SKM-1 treated with dmso at 0.1 percent for 144 hours (cell line): ENCODE results near the gene CAMTA2.

Experiments used
- DNase-seq: peaks from one replicate; lab custom pipeline; 2025; ENCODE audit not compliant: unreplicated experiment; lab: John Stamatoyannopoulos, UW

CAMTA2 gene

DNA sequence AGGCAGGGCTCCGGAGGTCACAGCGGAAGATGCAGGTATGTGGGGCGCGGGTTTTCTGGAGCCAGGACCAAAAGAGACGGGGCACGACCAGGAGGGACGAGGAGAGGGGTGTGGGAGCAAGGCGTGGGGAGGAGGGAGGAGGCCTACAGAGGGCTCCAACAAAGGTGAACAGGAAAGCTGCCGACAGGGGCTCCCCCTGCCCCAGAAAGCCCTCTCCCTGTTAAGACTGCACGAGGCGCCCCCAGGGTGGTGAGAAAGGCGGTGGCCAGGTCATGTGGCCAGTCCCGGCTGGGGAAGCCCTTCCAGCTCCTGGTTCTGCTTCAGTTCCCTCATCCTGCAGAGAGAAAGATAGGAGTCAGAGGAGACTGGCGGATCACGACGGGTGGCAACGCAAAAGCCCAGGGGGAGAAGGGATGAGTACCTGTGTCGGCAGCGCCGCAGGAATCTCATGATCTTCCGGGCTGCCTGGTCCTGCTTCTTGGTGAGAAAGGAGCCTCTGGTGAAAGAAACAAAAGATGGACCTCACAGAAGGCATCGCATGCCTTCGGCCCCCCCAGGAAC lies 18.9 kb downstream of the CAMTA2 start:
- no peak for DNase-seq

GRCh38 chr17:4967539-4968485 lies 19.7 kb downstream of the CAMTA2 start, which contains the start of gene SPAG7:
Gene SPAG7, minus strand, starts transcription at chr17:4967817. Its CDS starts 13 bp downstream, at chr17:4967804.
- DNase-seq = peak; percentile 58

GRCh38 chr17:4966844-4967538 lies 20.5 kb downstream of the CAMTA2 start:
- peak; percentile 93 for DNase-seq

- no peak for DNase-seq
These were observed 22.0 kb downstream of the CAMTA2 start for GRCh38 chr17:4965311-4965986.

GRCh38 chr17:4960279-4960922 lies 27.1 kb downstream of the CAMTA2 start:
- no peak for DNase-seq

DNA sequence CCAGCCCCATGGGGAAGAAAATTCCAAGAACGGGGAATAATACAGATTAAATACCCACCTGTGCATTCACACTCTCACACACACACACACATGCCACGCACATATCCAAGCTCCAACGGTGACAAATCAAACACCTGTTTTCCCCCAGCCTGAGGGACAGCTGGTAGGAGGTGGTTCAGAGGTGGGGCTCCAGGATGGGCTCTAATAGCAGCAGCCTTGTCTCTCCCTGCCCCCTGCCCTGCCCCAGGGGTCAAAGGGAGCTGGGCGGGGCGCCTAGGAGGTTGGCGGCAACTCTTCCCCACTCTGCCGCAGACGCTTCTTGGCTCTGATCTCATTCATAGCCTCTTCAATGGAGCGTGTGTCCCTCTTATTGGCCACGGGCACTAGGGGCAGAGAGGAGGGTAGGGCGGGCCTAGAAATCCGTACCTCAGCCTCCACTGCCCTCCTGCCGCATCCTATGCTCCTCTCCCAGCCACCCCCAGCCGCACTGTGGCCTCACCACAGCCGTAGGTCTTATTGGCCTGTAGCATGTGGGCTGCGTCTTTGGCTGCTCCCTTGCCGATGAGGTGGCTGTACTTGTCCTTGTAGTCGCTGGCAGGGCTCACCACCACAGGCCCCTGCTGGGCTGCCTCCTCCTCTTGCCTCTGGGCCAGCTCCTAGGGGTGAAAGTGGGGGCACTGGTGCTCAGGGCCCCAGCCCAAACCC lies 28.1 kb downstream of the CAMTA2 start:
- DNase-seq = no peak

DNA sequence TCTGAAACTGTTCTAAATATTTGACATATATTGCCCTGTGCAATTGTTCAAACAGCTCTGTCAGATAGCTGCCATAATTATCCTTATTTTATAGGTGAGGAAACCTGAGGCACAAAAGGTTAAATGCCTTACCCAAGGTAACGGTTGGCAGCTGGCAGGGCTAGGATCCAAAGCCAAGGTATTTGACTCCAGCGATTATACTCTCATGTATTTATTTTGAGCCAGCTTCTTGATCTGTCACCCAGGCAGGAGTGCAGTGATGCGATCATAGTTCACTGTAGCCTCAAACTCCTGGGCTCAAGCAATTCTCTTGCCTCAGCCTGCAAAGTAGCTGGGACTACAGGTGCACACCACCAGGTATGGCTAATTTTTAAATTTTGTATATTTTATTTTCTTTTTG lies 29.4 kb downstream of the CAMTA2 start:
- DNase-seq = no peak

GRCh38 chr17:4956493-4957061 lies 30.9 kb downstream of the CAMTA2 start:
- no peak for DNase-seq

- DNase-seq = no peak
These were observed 32.4 kb downstream of the CAMTA2 start for GRCh38 chr17:4955091-4955490.

DNA sequence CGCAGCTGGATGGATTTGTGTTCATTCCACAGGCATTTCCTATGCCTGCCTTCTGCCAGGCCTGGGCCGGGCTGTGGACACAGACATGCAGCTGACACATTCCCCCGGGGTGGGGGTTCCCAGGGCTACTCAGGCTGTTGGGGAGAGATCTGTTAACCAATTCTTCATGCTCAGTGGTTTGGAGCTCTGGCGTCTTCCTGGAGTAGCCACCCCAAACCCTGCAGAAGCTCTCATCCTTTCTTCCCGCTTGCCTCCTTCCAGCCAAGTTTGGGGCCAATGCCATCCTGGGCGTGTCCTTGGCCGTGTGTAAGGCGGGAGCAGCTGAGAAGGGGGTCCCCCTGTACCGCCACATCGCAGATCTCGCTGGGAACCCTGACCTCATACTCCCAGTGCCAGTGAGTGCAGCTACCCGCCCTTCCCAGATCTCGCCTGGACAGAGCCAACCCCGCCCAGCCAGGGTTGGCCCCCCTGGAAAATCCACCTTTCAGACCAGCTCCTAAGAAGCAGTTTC lies 34.0 kb downstream of the CAMTA2 start:
- DNase-seq = no peak

GRCh38 chr17:4951486-4951885 lies 36.0 kb downstream of the CAMTA2 start:
- no peak for DNase-seq

DNA sequence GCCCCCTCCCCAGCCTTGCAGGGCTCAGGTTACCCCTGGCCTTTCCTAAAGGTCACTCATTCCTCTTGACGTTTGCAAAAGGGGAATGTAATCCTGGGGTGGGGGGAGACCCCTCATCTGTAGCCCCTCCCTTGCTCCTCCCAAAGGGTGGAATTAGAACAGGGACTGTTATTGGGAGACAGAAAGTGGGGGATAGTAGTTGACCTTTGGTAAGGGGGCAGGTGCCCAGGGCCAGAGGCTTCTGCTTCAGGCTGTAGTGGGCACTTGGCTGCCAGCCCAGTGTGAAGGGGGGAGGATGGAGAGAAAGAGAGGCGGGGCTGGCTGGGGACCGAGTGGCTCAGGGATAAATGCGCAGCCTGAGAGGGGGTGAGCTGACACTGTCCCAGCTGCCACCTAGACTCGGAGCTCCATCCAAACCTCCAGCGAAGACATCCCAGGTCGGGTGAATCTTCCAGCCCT lies 36.7 kb downstream of the CAMTA2 start, which contains the start of gene ENO3:
Gene ENO3, plus strand, starts transcription at position 374 of the 459 bp plus-strand sequence. CDS start 711 bp downstream, outside the sequence.
- DNase-seq = no peak

- no peak for DNase-seq
These were observed 37.3 kb downstream of the CAMTA2 start for GRCh38 chr17:4950075-4950745.

GRCh38 chr17:4949321-4950074 lies 38.0 kb downstream of the CAMTA2 start:
- no peak for DNase-seq

DNA sequence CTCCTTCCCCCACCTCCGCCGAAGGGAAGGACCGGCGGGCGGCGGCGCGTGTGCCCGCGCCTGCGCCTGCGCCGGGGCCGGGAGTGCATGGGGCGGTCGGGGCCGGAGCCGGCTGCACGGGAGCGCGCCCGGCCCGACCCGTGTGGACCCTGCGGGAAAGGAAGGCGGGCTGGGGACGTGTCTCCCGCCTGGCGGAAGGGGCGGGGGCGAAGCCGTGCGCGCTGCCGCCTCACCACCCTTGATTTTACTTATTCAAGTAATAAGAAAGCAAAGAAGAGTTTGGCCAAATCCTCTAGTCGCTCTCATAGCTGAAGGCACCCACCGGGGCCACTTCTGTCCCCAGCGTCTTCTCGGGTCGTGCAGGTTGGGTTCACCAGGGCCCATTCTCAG lies 38.5 kb downstream of the CAMTA2 start:
- DNase-seq = no peak

GRCh38 chr17:4948166-4948930 lies 39.1 kb downstream of the CAMTA2 start, which contains the start of gene PFN1:
Gene PFN1, minus strand, starts transcription at chr17:4948530. Its CDS starts 136 bp downstream, at chr17:4948394.
- peak; percentile 63 for DNase-seq
